H9 (cell line): ENCODE results near the gene TTC1. TPM values are rescaled to one million over a fixed set of nuclear protein-coding genes. Genes with fewer than 3 reads are reported as not detected.

Experiments used
- DNase-seq: peaks from one replicate; pipeline ENCODE4 v3.0.0-alpha.2; 2017
- H2AFZ ChIP-seq: one replicate; pipeline ENCODE4 v1.6.1; 2013; ENCODE audit warnings: mild to moderate bottlenecking, low read length, control low read depth, moderate library complexity
- H2AK5ac ChIP-seq: 2 replicates; pipeline ENCODE4 v1.6.1; 2013; ENCODE audit warnings: low read length, control low read depth, mixed read lengths; ENCODE audit not compliant: insufficient read length
- H2BK120ac ChIP-seq: one replicate; pipeline ENCODE4 v1.6.1; 2013; ENCODE audit warnings: low read depth, mild to moderate bottlenecking, low read length, control low read depth, inconsistent platforms; ENCODE audit not compliant: poor library complexity, severe bottlenecking
- H2BK12ac ChIP-seq: 2 replicates; pipeline ENCODE4 v1.6.1; 2013; ENCODE audit warnings: low read length, control low read depth, mixed read lengths, low read depth; ENCODE audit not compliant: insufficient read length
- H2BK15ac ChIP-seq: 2 replicates; pipeline ENCODE4 v1.6.1; 2013; ENCODE audit warnings: low read depth, low read length, control low read depth
- H2BK20ac ChIP-seq: one replicate; pipeline ENCODE4 v1.6.1; 2013; ENCODE audit warnings: low read depth, mild to moderate bottlenecking, low read length, control low read depth, inconsistent platforms; ENCODE audit not compliant: poor library complexity, severe bottlenecking
- H2BK5ac ChIP-seq: 2 replicates; pipeline ENCODE4 v1.6.1; 2013; ENCODE audit warnings: low read length, control low read depth, mixed read lengths; ENCODE audit not compliant: insufficient read length
- H3K14ac ChIP-seq: 2 replicates; pipeline ENCODE4 v1.6.1; 2013; ENCODE audit warnings: low read length, control low read depth; ENCODE audit not compliant: insufficient read depth
- H3K18ac ChIP-seq: 2 replicates; pipeline ENCODE4 v1.6.1; 2013; ENCODE audit warnings: low read depth, mild to moderate bottlenecking, mixed read lengths, low read length, control low read depth; ENCODE audit not compliant: insufficient read length
- H3K23ac ChIP-seq: 2 replicates; pipeline ENCODE4 v1.6.1; 2013; ENCODE audit warnings: low read length, control low read depth, mixed read lengths, low read depth; ENCODE audit not compliant: insufficient read length
- H3K23me2 ChIP-seq: 2 replicates; pipeline ENCODE4 v1.6.1; 2013; ENCODE audit warnings: low read depth, mild to moderate bottlenecking, mixed read lengths, low read length, control low read depth; ENCODE audit not compliant: insufficient read length, poor library complexity, severe bottlenecking
- H3K27ac ChIP-seq: 2 replicates; pipeline ENCODE4 v1.5.1; 2013; ENCODE audit warnings: low read length, control low read depth, mixed read lengths, low read depth; ENCODE audit not compliant: insufficient read length
- H3K27me3 ChIP-seq: 2 replicates; pipeline ENCODE4 v1.6.1; 2013; ENCODE audit warnings: low read length, control low read depth, inconsistent platforms; ENCODE audit not compliant: insufficient read depth
- H3K4ac ChIP-seq: 2 replicates; pipeline ENCODE4 v1.6.1; 2013; ENCODE audit warnings: low read depth, mild to moderate bottlenecking, control low read depth, inconsistent platforms, low read length, moderate library complexity
- H3K4me1 ChIP-seq: 2 replicates; pipeline ENCODE4 v1.6.1; 2013; ENCODE audit warnings: low read length, control low read depth, inconsistent platforms; ENCODE audit not compliant: insufficient read depth
- H3K4me2 ChIP-seq: 2 replicates; pipeline ENCODE4 v1.6.1; 2013; ENCODE audit warnings: low read length, control low read depth, mixed read lengths; ENCODE audit not compliant: insufficient read length, insufficient read depth
- H3K56ac ChIP-seq: 2 replicates; pipeline ENCODE4 v1.6.1; 2013; ENCODE audit warnings: low read depth, mild to moderate bottlenecking, mixed read lengths, low read length, control low read depth; ENCODE audit not compliant: insufficient read length
- H3K79me1 ChIP-seq: 2 replicates; pipeline ENCODE4 v1.6.1; 2013; ENCODE audit warnings: low read depth, mild to moderate bottlenecking, moderate library complexity, low read length, control low read depth, inconsistent platforms; ENCODE audit not compliant: insufficient read depth, poor library complexity, severe bottlenecking
- H3K79me2 ChIP-seq: 2 replicates; pipeline ENCODE4 v1.6.1; 2013; ENCODE audit warnings: low read length, control low read depth, inconsistent platforms; ENCODE audit not compliant: insufficient read depth
- H3K9ac ChIP-seq: 2 replicates; pipeline ENCODE4 v1.6.1; 2013; ENCODE audit warnings: low read length, control low read depth, mixed read lengths; ENCODE audit not compliant: insufficient read length; ENCODE audit errors: extremely low read depth
- H3K9me3 ChIP-seq: one replicate; pipeline ENCODE4 v1.6.1; 2013; ENCODE audit warnings: low read depth, low read length, inconsistent platforms; ENCODE audit not compliant: control insufficient read depth
- H3T11ph ChIP-seq: one replicate; pipeline ENCODE4 v1.6.1; 2013; ENCODE audit warnings: mild to moderate bottlenecking, low read length, control low read depth, inconsistent platforms
- H4K20me1 ChIP-seq: one replicate; pipeline ENCODE4 v1.6.1; 2013; ENCODE audit not compliant: control insufficient read depth, insufficient read length, insufficient read depth
- H4K5ac ChIP-seq: 2 replicates; pipeline ENCODE4 v1.6.1; 2013; ENCODE audit warnings: low read depth, mild to moderate bottlenecking, mixed read lengths, low read length, control low read depth; ENCODE audit not compliant: insufficient read length
- H4K8ac ChIP-seq: replicated peaks from 2 replicates; pipeline ENCODE4 v1.6.1; 2013; ENCODE audit warnings: low read length, control low read depth, mixed read lengths, low read depth; ENCODE audit not compliant: insufficient read length
- H4K91ac ChIP-seq: 2 replicates; pipeline ENCODE4 v1.6.1; 2013; ENCODE audit warnings: low read depth, mild to moderate bottlenecking, moderate library complexity, mixed read lengths, low read length, control low read depth; ENCODE audit not compliant: insufficient read length
- H3K27ac Mint-ChIP-seq, 3 experiments: 2 replicates in 2 of 3; 3 replicates in 1 of 3; pipeline ENCODE4 v1.8.0; 2020 to 2021; ENCODE audit warnings: mixed read lengths in 3 of 3, mild to moderate bottlenecking in 1 of 3, moderate library complexity in 1 of 3
- H3K27me3 Mint-ChIP-seq: 2 replicates; pipeline ENCODE4 v1.8.0; 2021; ENCODE audit warnings: low read depth, mild to moderate bottlenecking, moderate library complexity, mixed read lengths
- H3K36me3 Mint-ChIP-seq, 3 experiments: 2 replicates in 2 of 3; 3 replicates in 1 of 3; pipeline ENCODE4 v1.8.0; 2020 to 2021; ENCODE audit warnings: low read depth in 3 of 3, mixed read lengths in 3 of 3; ENCODE audit not compliant: insufficient read depth in 1 of 3
- H3K4me1 Mint-ChIP-seq, 2 experiments: 2 replicates each; pipeline ENCODE4 v1.8.0; 2020; ENCODE audit warnings: mixed read lengths in 2 of 2
- H3K4me3 Mint-ChIP-seq, 2 experiments: 2 replicates in 1 of 2; 3 replicates in 1 of 2; pipeline ENCODE4 v1.8.0; 2020 to 2021; ENCODE audit warnings: mild to moderate bottlenecking in 2 of 2, mixed read lengths in 2 of 2, moderate library complexity in 1 of 2
- H3K9me3 Mint-ChIP-seq, 2 experiments: 2 replicates in 1 of 2; 3 replicates in 1 of 2; pipeline ENCODE4 v1.8.0; 2020; ENCODE audit warnings: mild to moderate bottlenecking in 2 of 2, mixed read lengths in 2 of 2, moderate library complexity in 1 of 2
- WGBS: extraction: QIAGEN DNeasy Blood & Tissue Kit; methylation state at CpG from one replicate; pipeline ENCODE4 v1.1.7; 2013; ENCODE audit warnings: missing lambda C conversion rate, low lambda C conversion rate, mixed read lengths; ENCODE audit not compliant: insufficient read length; ENCODE audit errors: extremely low coverage; 5-methylcytosine and 5-hydroxymethylcytosine counted together
- total RNA-seq: library from RNA; stranded (reverse); gene quantifications from 2 replicates; pipeline ENCODE4 v1.2.1, GENCODE V29; 2021
- TF ChIP-seq, protein P1 (sequence below): fragments of 200-600 bp; sonication (generic); conservative IDR thresholded peaks from 3 replicates; pipeline ENCODE4 v1.8.0; 2021; ENCODE audit warnings: antibody characterized with exemption, mild to moderate bottlenecking

TTC1 gene
- total RNA-seq, 1 experiment from 2014 or later: 62.6 TPM

DNA sequence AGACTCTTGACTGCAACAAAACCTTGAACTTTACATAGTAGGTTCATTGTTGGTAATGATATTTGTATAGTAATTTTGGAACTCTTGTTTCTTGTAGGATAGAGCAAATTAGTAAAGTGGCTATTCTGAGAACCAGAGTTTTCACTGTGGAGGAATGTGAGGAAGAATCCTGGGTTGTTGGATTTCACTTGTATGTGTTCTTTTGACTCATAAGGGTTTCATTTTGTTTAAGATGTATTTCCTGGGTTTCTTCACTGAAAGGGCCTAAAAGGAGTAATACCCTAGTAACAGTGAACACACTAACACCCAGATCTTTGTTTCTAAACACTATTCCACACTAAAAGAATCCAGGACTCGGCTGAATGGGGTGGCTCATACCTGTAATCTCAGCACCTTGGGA, 20.1 kb downstream of the TTC1 start:
- H3K79me1 ChIP-seq: peaks cover 10% of the 10 kb centered on the region
- no peak overlapping the region for H3K27ac ChIP-seq
- H4K8ac ChIP-seq: no peak overlapping the region
- H2AK5ac ChIP-seq: no peak overlapping the region
- peaks cover 3 to 7% of the 10 kb centered on the region in 2 experiments; a peak in 3 of 4 replicates for H3K4me1 Mint-ChIP-seq
- H3K4me3 Mint-ChIP-seq: no peak overlapping the region
- H3K27ac Mint-ChIP-seq: no peak overlapping the region
- no peak for DNase-seq
- no peak overlapping the region for H3K23ac ChIP-seq
- TF ChIP-seq, protein P1, sequence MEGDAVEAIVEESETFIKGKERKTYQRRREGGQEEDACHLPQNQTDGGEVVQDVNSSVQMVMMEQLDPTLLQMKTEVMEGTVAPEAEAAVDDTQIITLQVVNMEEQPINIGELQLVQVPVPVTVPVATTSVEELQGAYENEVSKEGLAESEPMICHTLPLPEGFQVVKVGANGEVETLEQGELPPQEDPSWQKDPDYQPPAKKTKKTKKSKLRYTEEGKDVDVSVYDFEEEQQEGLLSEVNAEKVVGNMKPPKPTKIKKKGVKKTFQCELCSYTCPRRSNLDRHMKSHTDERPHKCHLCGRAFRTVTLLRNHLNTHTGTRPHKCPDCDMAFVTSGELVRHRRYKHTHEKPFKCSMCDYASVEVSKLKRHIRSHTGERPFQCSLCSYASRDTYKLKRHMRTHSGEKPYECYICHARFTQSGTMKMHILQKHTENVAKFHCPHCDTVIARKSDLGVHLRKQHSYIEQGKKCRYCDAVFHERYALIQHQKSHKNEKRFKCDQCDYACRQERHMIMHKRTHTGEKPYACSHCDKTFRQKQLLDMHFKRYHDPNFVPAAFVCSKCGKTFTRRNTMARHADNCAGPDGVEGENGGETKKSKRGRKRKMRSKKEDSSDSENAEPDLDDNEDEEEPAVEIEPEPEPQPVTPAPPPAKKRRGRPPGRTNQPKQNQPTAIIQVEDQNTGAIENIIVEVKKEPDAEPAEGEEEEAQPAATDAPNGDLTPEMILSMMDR: no peak
- no peak overlapping the region for H3K4me2 ChIP-seq
- H3K9me3 ChIP-seq: no peaks in the 10 kb centered on the region
- H3K9ac ChIP-seq: no peak overlapping the region
- no peak overlapping the region for H2BK120ac ChIP-seq
- no CpG with 5 or more reads among the region's 1 CpG for WGBS
- no peak overlapping the region for H3T11ph ChIP-seq
- H3K27me3 Mint-ChIP-seq: no peaks in the 10 kb centered on the region
- no peak overlapping the region for H3K56ac ChIP-seq
- no peak overlapping the region for H2BK12ac ChIP-seq
- H3K79me2 ChIP-seq: peaks cover 4% of the 10 kb centered on the region; the same call in 1 of the 2 replicates
- H3K4ac ChIP-seq: no peak overlapping the region
- H3K23me2 ChIP-seq: no peaks in the 10 kb centered on the region
- no peaks in the 10 kb centered on the region for H3K27me3 ChIP-seq
- H3K18ac ChIP-seq: no peak overlapping the region
- H3K14ac ChIP-seq: no peak overlapping the region
- no peak overlapping the region for H2AFZ ChIP-seq
- no peaks in the 10 kb centered on the region for H3K4me1 ChIP-seq
- no peaks in the 10 kb centered on the region for H4K20me1 ChIP-seq
- H2BK15ac ChIP-seq: no peak overlapping the region
- no peak overlapping the region for H2BK5ac ChIP-seq
- H4K5ac ChIP-seq: no peak overlapping the region
- peaks cover 4 to 40% (median 35%) of the 10 kb centered on the region in 3 experiments; a peak in 6 of 7 replicates for H3K36me3 Mint-ChIP-seq
- H3K9me3 Mint-ChIP-seq: no peaks in the 10 kb centered on the region
- H4K91ac ChIP-seq: no peak overlapping the region
- no peak overlapping the region for H2BK20ac ChIP-seq
